IMR-90 (cell line): ENCODE measurements around the gene AGBL1.

Source experiments
- CEBPB ChIP-seq: IDR thresholded peaks from 2 replicates; pipeline ENCODE4 v1.6.1; 2012; ENCODE audit warnings: low read depth, low read length, improper control_type of control experiment
- CTCF ChIP-seq: conservative IDR thresholded peaks from 2 replicates; pipeline ENCODE4 v1.5.1; 2012; ENCODE audit warnings: mild to moderate bottlenecking, low read depth, low read length, improper control_type of control experiment
- ELK1 ChIP-seq: fragments of 150-350 bp; IDR thresholded peaks from 2 replicates; pipeline ENCODE4 v1.6.1; 2016; ENCODE audit warnings: low read depth, mild to moderate bottlenecking, low read length, moderate library complexity, borderline replicate concordance
- FOS ChIP-seq: fragments of 150-350 bp; IDR thresholded peaks from 2 replicates; pipeline ENCODE4 v1.6.1; 2016; ENCODE audit warnings: low read depth, low read length
- MAFK ChIP-seq: IDR thresholded peaks from 2 replicates; pipeline ENCODE4 v1.6.1; 2012; ENCODE audit warnings: low read depth, low read length, improper control_type of control experiment
- MXI1 ChIP-seq: IDR thresholded peaks from 2 replicates; pipeline ENCODE4 v1.6.1; 2012; ENCODE audit warnings: low read depth, mild to moderate bottlenecking, low read length, moderate library complexity, borderline replicate concordance
- POLR2A ChIP-seq: IDR thresholded peaks from 2 replicates; pipeline ENCODE4 v1.6.1; 2012; ENCODE audit warnings: mild to moderate bottlenecking, low read depth, low read length
- RAD21 ChIP-seq: IDR thresholded peaks from 2 replicates; pipeline ENCODE4 v1.6.1; 2012; ENCODE audit warnings: low read length, improper control_type of control experiment
- RFX5 ChIP-seq: IDR thresholded peaks from 2 replicates; pipeline ENCODE4 v1.8.0; 2012; ENCODE audit warnings: low read depth, mild to moderate bottlenecking, low read length, moderate library complexity
- SMC3 ChIP-seq: fragments of 150-350 bp; IDR thresholded peaks from 2 replicates; pipeline ENCODE4 v1.6.1; 2016; ENCODE audit warnings: low read depth, mild to moderate bottlenecking, antibody characterized with exemption, low read length, moderate library complexity
- USF2 ChIP-seq: fragments of 150-350 bp; IDR thresholded peaks from 2 replicates; pipeline ENCODE4 v1.6.1; 2017; ENCODE audit warnings: mild to moderate bottlenecking, antibody characterized with exemption, low read length, low read depth

GRCh38 chr15:86973284-86973844 is 893.7 kb downstream of the AGBL1 start:
- TF ChIP-seq POLR2A (no peak), CTCF (no peak), SMC3 (no peak), RFX5 (no peak), RAD21 (no peak), CEBPB (no peak), MXI1 (no peak), MAFK (no peak), FOS (no peak), ELK1 (no peak), USF2 (no peak)
